Measurements from ENCODE around the gene CDV3. TPM values are rescaled to one million over a fixed set of nuclear protein-coding genes. Genes with fewer than 3 reads are reported as not detected.

CDV3 gene
- total RNA-seq, 1 donor from 2014 or later: 163 TPM

DNA sequence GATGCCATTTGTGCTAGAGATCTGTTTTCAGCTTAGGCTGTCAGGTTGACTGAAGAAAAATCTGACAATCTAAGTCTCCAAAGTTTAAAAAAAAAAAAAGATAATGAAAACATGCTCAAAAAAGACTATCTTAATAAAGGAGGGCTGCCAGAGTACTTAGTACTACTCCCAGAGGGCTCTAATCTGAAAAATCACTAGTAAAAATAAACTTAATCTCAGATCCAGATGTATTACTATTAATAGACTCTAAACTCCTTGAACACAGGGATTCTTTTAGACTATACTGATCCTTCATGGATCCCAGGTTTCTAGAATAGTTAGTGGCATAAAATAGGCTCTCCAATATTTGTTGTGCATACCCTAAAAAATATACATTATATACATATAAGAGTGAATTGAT, 54.3 kb downstream of the CDV3 start:
- no peak for DNase-seq (ENCODE audit: low read depth)
- TF ChIP-seq CTCF (conservative IDR thresholded peaks at IDR 0.05; ENCODE audit: low read depth, low read length): no peak
- no peak overlapping the region for H3K4me3 ChIP-seq (ENCODE audit: low read depth, low read length)

DNA sequence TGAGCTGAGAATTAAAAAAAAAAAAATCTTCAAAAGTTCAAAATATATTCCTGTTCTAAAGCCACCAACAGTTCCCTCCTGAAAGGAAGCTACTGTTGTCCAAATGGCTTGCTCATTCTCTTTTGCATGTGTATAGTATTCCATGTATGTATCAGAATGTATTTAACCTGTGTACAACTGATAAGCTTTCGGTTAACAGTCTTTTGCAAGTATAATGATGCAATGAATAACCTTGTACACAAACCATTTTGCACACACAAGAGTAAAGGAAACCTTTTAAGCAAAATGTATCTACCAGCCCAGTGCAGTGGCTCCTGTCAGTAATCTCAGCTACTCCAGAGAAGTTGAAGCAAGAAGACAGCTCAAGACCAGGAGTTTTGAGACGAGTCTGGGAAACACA, 55.7 kb downstream of the CDV3 start:
- TF ChIP-seq CTCF (conservative IDR thresholded peaks at IDR 0.05; ENCODE audit: low read depth, low read length): no peak
- H3K4me3 ChIP-seq (ENCODE audit: low read depth, low read length): no peak overlapping the region
- no peak for DNase-seq (ENCODE audit: low read depth)

DNA sequence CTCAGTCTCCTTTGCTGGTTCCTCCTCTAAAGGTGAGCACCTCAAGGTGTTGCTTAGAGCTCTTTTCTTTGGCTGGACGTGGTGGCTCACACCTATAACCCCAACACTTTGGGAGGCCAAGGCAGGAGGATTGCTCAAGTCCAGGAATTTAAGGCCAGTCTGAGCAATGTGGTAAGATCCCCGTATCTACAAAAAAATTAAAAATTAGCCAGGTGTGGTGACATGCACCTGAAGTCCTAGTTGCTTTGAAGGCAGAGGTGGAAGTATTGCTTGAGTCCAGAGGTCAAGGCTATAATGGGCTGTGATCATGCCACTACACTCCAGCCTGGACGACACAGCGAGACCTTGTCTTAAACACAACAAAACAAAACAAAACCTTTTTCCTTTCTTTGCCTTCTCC, 60.0 kb downstream of the CDV3 start:
- TF ChIP-seq CTCF (conservative IDR thresholded peaks at IDR 0.05; ENCODE audit: low read depth, low read length): no peak
- H3K4me3 ChIP-seq (ENCODE audit: low read depth, low read length): no peak overlapping the region
- DNase-seq (ENCODE audit: low read depth): no peak

Other genes with a start within 250 kb of the CDV3 start
- not detected in 2 replicates for gene BFSP2, start 173.6 kb upstream of the CDV3 start, total RNA-seq
- gene TOPBP1, start 88.3 kb downstream of the CDV3 start, total RNA-seq: 33.9 and 37.3 TPM in 2 replicates
- gene TF, start 172.7 kb downstream of the CDV3 start, total RNA-seq: under 0.01 TPM in 1 of 2 replicates, not detected in the other
- 18.7 and 41.7 TPM in 2 replicates for gene SRPRB, start 232.1 kb downstream of the CDV3 start, total RNA-seq